IPS-NIHi7 (cell line): ENCODE measurements around the gene CAPS2.
"Not testable (repeated sequence)": the region's sequence is repeated elsewhere in the genome, so short reads cannot be mapped to it uniquely, and the experiment has no call there.

Experiments
- DNase-seq: peaks from one replicate; pipeline ENCODE4 v3.0.0; 2012; ENCODE audit warnings: mixed read lengths; ENCODE audit errors: extremely low spot score

Gene CAPS2

DNA sequence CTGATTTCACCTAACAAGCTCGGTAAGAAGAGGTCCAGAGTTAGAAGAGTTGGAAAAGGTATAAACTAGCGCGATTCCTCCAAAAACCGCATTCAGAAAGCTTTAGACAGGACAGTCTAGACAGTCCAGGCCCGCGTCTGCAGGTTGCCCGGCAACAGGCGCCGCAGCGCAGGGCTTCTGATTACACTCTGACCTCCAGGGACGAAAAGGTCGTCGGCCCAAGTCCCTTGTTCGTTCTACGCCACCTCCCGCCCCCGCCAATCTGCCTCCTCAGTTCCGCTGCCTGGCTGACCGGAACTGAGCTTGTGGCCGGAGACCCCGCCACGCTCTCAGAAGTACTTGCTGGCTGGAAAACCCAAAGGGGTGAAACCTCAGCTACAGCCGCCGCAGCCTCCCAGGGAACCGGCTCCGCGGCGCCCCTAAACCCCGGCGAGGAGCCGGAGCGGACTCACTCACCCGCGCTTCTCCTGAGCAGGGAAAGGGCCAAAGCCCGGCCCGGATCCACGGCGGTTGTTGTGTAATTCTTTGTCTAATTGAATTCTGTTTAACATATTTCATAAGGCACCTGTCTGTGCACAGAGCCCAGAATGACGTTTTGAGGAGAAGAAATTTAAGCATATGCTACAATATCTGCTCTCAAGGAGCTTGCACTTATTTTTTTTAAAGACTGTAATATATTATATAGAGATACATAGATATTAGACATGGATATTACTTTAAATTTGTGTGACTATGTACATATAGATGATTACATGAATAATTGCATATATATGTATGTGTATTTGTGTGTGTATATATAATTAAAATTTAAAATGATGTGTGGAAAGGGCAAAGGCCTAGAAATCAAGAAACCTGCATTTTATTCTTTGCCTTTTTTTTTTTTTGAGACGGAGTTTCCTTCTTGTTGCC lies at the start of gene CAPS2:
Gene CAPS2 (minus strand): TSS at position 407 of the 909 bp plus-strand sequence. CDS start 3,826 bp downstream, outside the sequence.
- DNase-seq = peak; percentile 87

DNA sequence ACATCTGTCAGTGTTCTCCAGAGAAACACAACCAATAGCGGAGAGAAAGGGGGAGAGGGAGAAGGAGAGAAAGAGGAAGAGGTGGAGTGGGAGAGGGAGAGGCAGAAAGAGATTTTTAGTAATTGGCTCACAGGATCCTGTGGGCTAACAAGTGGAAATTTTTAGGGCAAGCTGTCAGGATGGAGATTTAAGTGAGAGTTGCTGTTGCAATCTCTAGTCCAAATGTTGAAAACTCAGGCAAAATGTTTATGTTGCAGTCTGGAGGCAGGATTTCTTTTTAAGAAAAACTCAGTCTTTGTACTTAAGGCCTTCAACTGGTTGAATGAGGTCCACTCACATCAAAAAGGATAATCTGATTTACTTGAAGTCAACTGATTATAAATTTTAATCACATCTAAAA lies 48.2 kb upstream of the CAPS2 start:
- DNase-seq = no peak

DNA sequence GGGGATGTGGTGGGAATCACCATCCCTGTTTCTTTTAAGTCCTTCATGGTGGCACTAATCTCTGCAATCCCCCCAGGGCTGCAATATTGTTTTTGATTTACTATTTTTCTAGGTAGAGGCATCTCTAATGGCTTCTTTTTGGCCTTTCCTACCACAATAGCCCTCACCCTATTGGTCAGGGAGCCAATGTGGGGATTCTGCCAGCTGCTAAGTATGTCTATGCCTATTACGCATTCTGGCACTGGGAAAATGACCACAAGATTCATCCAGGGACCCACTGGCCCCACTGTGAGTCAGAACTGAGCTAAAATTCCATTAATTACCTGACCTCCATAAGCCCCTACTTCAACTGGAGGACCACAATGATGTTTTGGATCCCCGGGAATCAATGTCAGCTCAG lies 44.8 kb upstream of the CAPS2 start:
- DNase-seq = no peak

DNA sequence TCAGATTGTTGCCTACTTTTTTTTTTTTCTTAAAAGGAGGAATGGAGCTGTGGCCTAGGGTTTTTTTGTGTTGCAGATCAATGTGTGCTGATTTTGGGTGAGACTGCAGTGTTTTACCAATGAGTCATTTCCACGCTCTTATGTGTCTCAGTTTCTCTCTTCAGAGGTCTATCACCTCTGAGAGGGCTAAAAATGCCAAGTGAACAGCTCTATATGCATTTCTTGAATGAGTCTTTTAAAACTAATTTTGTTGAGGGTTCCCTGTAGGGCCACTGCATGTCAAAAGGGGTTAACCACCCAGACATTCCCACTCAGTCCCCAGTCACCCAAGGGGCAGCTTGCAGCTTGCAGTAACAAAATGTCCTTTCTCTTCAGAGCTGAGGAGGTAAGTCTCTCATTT lies 36.5 kb upstream of the CAPS2 start:
- no peak for DNase-seq

GRCh38 chr12:75364919-75365318 lies 34.8 kb upstream of the CAPS2 start:
- no peak for DNase-seq

DNA sequence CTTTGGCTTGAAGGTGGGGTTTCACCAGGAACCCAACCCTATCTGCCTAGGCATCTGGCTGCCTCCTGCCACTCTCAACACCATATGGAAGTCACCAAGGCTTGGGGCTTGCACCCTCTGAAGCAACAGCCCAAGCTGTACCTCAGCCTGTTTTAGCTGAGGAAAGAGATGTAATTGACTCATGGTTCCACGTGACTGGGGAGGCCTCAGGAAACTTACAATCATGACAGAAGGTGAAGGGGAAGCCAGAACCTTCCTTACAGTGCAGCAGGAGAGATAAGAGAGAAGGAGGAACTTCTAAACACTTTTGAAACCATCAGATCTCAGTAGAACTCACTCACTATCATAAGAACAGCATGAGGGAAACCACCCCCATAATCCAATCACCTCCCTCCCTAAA lies 31.3 kb upstream of the CAPS2 start:
- no peak for DNase-seq

GRCh38 chr12:75360920-75361319 lies 30.8 kb upstream of the CAPS2 start:
- DNase-seq = no peak

DNA sequence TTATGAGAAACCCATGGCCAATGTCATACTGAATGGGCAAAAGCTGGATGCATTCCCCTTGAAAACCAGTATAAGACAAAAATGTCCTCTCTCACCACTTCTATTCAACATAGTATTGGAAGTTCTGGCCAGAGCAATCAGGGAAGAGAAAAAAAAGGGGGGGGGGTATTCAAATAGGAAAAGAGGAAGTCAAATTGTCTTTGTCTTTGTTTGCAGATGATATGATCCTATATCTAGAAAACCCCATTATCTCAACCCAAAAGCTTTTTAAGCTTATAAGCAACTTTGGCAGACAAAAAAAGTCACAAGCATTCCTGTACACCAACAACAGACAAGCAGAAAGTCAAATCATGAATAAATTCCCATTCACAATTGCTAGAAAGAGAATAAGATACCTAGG lies 23.9 kb upstream of the CAPS2 start:
- DNase-seq = no peak

- no peak for DNase-seq
These were observed 20.3 kb upstream of the CAPS2 start for GRCh38 chr12:75350413-75350812.

DNA sequence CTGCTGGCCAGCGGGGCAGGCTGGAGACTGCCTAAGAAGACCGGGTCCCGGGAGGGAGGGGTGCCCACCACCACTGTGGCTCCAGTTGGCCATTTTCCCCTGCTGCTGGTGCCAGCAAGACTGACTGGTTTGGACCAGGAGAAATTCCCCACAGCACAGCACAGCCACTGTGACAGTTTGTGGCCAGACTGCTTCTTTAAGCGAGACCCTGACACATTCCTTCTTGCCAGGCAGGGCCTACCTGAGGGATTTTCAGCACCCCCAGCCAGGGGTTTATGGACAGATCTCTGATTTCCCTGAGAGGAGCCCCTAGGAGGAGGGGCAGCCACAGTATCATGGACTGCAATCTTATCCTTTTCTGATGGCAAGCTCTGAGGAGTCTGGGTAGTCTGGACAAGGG lies 19.8 kb upstream of the CAPS2 start:
- peak; percentile 6 for DNase-seq

- DNase-seq = not testable (repeated sequence)
These were observed 16.1 kb upstream of the CAPS2 start for GRCh38 chr12:75346215-75346614.

GRCh38 chr12:75345531-75345930 lies 15.4 kb upstream of the CAPS2 start:
- DNase-seq = no peak

DNA sequence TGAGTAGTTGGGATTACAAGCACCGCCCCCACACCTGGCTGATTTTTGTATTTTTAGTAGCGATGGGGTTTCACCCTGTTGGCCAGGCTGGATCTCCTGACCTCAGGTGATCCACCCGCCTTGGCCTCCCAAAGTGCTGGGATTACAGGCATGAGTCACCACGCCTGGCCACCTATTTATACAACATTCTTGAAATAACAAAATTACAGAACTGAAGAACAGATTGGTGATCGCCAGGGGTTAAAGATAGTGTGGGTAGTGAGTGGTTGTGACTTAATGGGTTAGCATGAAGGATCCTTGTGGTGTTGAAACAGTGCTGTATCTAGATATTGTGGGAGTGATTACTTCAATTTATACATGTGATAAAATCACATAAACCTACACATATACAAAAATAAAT lies 11.7 kb upstream of the CAPS2 start:
- DNase-seq = no peak

- no peak for DNase-seq
These were observed 7.8 kb upstream of the CAPS2 start for GRCh38 chr12:75337905-75338304.

- peak; percentile 79 for DNase-seq
These were observed 4.4 kb upstream of the CAPS2 start, which contains the start of gene GLIPR1L1 for GRCh38 chr12:75334384-75335030. TSS of gene GLIPR1L1 (plus strand) at chr12:75334670. CDS start at chr12:75334729, 59 bp downstream.

- no peak for DNase-seq
These were observed 2.5 kb downstream of the CAPS2 start for GRCh38 chr12:75327642-75328041.

DNA sequence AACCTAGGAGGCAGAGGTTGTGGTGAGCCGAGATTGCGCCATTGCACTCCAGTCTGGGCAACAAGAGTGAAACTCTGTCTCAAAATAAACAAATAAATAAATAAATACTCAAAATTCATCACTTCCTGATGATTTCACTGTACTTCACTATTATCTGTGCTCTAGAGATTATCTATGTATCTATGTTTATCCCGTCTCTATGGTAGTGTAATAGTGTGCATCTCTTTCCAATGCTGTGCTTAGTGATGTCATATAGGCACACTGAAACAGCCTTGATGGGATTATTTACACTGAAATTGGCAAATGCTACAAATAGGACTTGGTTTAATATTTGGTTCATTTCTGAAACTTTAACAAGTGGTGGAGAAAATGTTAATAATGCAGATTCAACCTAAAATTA lies 6.5 kb downstream of the CAPS2 start:
- DNase-seq = no peak

- no peak for DNase-seq
These were observed 7.7 kb downstream of the CAPS2 start for GRCh38 chr12:75322464-75322863.

- no peak for DNase-seq
These were observed 12.3 kb downstream of the CAPS2 start for GRCh38 chr12:75317784-75318183.

GRCh38 chr12:75315518-75315917 lies 14.6 kb downstream of the CAPS2 start:
- DNase-seq = no peak

GRCh38 chr12:75311369-75311768 lies 18.8 kb downstream of the CAPS2 start:
- DNase-seq = no peak

- no peak for DNase-seq
These were observed 21.8 kb downstream of the CAPS2 start for GRCh38 chr12:75308279-75308678.
